ENCODE results near the gene ZNF26. TPM values are rescaled to one million over a fixed set of nuclear protein-coding genes. Genes with fewer than 3 reads are reported as not detected.

The ZNF26 gene
- polyA plus RNA-seq, 1 donor from 2014 or later: 26.6 TPM

GRCh38 chr12:132949936-132950837 lies 36.0 kb upstream of the ZNF26 start:
- peaks cover 8% of the 10 kb centered on the region for H3K36me3 ChIP-seq (ENCODE audit: insufficient read depth, low read length)
- no peak overlapping the region for H3K9ac ChIP-seq (ENCODE audit: low read length)
- no peaks in the 10 kb centered on the region for H3K9me2 ChIP-seq (ENCODE audit: insufficient read depth, low read length)
- H4K20me1 ChIP-seq (ENCODE audit: insufficient read depth): no peaks in the 10 kb centered on the region
- H2AFZ ChIP-seq (ENCODE audit: low read depth, low read length): no peak overlapping the region
- H3K79me2 ChIP-seq (replicated peaks; ENCODE audit: insufficient read depth, low read length): no peaks in the 10 kb centered on the region
- H3K27ac ChIP-seq (ENCODE audit: low read length): no peak overlapping the region
- no peaks in the 10 kb centered on the region for H3F3A ChIP-seq (ENCODE audit: insufficient read depth, low read length, poor library complexity, severe bottlenecking)
- peaks cover 53% of the 10 kb centered on the region for H3K9me3 ChIP-seq (ENCODE audit: low read length)
- no peak overlapping the region for H3K4me2 ChIP-seq (ENCODE audit: low read length)
- H3K4me3 ChIP-seq (ENCODE audit: low read length): no peak overlapping the region
- no peak for TF ChIP-seq POLR2AphosphoS5 (IDR thresholded peaks at IDR 0.05)
- no peak for TF ChIP-seq SMC3 (conservative IDR thresholded peaks at IDR 0.05; ENCODE audit: poor library complexity)
- no peak for TF ChIP-seq RAD21 (conservative IDR thresholded peaks at IDR 0.05)
- no peak for TF ChIP-seq TAF1 (IDR thresholded peaks at IDR 0.05; ENCODE audit: low read depth)
- TF ChIP-seq REST (IDR thresholded peaks at IDR 0.05; ENCODE audit: borderline replicate concordance): no peak
- TF ChIP-seq, protein P1, sequence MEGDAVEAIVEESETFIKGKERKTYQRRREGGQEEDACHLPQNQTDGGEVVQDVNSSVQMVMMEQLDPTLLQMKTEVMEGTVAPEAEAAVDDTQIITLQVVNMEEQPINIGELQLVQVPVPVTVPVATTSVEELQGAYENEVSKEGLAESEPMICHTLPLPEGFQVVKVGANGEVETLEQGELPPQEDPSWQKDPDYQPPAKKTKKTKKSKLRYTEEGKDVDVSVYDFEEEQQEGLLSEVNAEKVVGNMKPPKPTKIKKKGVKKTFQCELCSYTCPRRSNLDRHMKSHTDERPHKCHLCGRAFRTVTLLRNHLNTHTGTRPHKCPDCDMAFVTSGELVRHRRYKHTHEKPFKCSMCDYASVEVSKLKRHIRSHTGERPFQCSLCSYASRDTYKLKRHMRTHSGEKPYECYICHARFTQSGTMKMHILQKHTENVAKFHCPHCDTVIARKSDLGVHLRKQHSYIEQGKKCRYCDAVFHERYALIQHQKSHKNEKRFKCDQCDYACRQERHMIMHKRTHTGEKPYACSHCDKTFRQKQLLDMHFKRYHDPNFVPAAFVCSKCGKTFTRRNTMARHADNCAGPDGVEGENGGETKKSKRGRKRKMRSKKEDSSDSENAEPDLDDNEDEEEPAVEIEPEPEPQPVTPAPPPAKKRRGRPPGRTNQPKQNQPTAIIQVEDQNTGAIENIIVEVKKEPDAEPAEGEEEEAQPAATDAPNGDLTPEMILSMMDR (IDR thresholded peaks at IDR 0.05; ENCODE audit: poor library complexity, severe bottlenecking): no peak
- no peak for TF ChIP-seq EZH2 (IDR thresholded peaks at IDR 0.05; ENCODE audit: borderline replicate concordance, insufficient read depth, low read length, poor library complexity, severe bottlenecking)
- TF ChIP-seq EP300 (conservative IDR thresholded peaks at IDR 0.05; ENCODE audit: poor library complexity, severe bottlenecking): no peak
- TF ChIP-seq MXI1 (conservative IDR thresholded peaks at IDR 0.05; ENCODE audit: poor library complexity, severe bottlenecking): no peak
- no peaks in the 10 kb centered on the region for H3K27me3 ChIP-seq (ENCODE audit: insufficient read depth, low read depth, low read length)

DNA sequence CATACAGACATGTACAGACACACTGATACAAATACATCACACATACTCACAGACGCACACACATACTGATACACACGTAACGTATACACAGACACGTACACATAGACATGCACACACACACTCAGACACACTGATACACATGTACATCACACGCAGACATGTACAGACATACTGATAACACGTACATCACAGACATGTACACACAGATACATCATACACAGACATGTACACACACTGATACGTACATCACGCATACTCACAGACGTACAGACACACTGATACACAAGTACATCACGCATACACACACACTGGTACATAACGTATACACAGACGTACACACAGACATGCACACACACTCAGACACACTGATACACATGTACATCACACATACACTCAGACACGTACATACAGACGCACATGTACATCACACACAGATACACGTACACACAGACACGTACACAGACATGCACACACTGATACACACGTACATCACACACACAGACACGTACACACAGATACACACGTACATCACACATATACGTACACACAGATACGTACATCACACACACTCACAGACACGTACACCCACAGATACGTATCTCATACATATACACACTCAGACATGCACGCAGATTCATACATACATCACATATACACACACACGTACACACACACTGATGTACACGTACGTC lies 35.2 kb upstream of the ZNF26 start:
- Histone ChIP-seq H3K27me3 (ENCODE audit: insufficient read depth, low read depth, low read length) (no peaks in the 10 kb centered on the region), H3K27ac (ENCODE audit: low read length) (no peak overlapping the region), H2AFZ (ENCODE audit: low read depth, low read length) (no peak overlapping the region), H3K9me2 (ENCODE audit: insufficient read depth, low read length) (no peaks in the 10 kb centered on the region), H3F3A (ENCODE audit: insufficient read depth, low read length, poor library complexity, severe bottlenecking) (no peaks in the 10 kb centered on the region), H3K9me3 (ENCODE audit: low read length) (peaks cover 47% of the 10 kb centered on the region), H4K20me1 (ENCODE audit: insufficient read depth) (no peaks in the 10 kb centered on the region), H3K79me2 (replicated peaks; ENCODE audit: insufficient read depth, low read length) (no peaks in the 10 kb centered on the region), H3K9ac (ENCODE audit: low read length) (no peak overlapping the region), H3K36me3 (ENCODE audit: insufficient read depth, low read length) (peaks cover 5% of the 10 kb centered on the region), H3K4me3 (ENCODE audit: low read length) (no peak overlapping the region), H3K4me2 (ENCODE audit: low read length) (no peak overlapping the region)
- TF ChIP-seq EP300 (conservative IDR thresholded peaks at IDR 0.05; ENCODE audit: poor library complexity, severe bottlenecking): no peak
- no peak for TF ChIP-seq REST (IDR thresholded peaks at IDR 0.05; ENCODE audit: borderline replicate concordance)
